Measurements from ENCODE around the gene MYD88.

MYD88 gene

DNA sequence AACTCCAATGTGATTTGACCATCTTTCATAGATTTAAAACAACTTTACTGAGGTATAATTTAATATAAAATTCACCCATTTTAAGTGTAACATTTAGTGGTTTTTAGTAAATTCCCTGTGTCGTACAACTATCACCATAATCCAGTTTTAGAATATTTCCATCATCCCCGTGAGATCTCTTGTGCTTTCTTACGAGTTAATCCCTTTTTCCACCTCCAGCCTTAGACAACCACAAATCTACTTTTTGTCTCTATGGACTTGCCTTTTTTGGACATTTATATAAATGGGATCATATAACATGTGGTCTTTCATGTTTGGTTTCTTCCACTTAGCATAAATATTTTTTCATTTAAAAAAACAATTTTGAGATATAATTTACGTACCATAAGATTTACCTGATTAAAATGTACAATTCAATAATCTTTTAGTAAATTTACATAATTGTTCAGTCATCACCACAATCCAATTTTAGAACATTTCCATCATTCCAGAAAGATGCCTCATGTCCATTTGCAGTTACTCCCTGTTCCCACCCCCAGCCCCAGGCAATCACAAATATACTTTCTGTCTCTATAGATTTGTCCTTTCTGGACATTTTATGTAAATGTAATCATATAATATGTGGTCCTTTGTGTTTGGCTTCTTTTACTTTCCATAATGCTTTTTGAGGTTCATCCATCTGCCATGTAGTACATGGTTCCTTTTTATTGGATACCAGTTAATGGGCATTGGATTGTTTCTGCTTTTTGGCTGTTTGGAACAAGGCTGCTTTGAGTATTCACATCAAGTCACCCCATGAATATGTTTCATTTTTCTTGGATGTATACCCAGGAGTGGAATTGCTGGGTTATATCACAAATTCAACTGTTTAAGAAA, 29.9 kb downstream of the MYD88 start:
- no peak for DNase-seq

GRCh38 chr3:38169027-38169317, 30.5 kb downstream of the MYD88 start:
- no peak for DNase-seq

DNA sequence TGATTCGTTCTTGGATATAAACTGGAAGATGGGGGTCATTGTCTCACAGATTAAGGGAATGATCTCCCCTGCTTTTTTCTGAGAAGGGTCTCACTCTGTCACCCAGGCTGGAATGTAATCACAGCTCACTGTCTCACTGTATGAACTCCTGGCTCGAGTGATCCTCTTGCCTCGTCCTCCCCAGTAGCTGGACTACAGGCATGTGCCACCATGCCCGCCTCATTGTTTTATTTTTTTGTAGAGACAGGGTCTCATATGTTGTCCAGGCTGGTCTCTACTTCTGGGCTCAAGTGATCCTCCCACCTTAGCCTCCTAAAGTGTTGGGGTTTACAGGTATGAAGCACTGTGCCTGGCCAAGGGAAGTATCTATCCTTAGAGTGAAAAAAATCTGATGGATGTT, 32.3 kb downstream of the MYD88 start:
- DNase-seq, result no peak

DNA sequence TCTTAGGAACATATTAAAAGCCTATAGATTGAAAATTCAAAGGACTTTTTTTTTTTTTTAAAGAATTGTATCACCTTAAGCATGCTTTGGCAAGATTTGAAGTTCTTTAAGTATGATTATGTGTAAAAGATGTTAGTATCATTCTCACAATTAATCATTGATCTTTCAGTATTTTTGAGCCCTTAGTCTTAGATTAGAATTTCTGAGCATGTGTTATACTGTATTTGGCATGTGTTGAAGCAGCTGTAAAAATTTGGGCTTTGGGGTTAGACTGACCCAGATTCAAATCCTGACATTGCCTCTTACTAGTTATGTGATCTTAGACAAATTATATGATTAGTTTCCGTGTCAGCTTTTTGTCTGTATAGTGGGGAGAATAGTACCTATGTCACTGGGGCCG, 33.2 kb downstream of the MYD88 start:
- DNase-seq, result no peak

- DNase-seq, result no peak
These were observed 35.5 kb downstream of the MYD88 start for GRCh38 chr3:38173834-38174418.

DNA sequence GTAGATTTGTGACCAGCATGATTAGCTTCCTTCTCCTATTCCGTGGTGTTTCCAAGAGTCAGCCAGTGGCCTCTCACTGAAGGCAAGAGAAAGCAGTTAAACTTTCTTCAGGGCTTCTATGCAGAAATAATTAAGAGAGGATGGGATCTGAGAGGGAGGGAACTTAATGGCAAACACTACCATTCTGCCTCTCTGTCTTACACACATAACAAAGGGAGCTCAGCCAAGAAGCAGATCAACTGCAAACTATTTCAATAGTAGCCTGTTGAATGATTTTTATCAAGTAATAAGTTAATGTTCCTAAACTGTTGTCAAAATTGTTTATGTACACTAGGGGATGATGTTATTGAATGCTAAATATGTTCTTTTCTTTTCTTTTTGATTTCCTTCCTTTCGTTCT, 38.7 kb downstream of the MYD88 start:
- DNase-seq, result no peak

DNA sequence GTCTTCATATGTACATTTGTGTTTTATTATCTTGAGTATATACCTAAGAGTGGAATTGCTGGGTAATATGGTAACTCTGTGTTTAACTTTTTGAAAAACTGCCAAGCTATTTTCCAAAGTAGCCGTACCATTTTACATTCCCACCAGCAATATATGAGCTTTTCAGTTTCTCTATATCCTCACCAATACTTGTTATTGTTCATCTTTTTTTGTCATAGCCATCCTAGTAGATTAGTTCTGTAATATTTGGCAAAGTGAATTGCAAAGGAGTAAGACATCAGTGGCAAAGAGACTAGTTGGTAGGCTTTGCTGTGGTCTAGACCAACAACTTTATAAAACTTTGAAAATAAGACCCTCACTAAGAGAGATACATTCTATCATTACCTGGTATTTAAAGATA, 48.3 kb downstream of the MYD88 start:
- no peak for DNase-seq

DNA sequence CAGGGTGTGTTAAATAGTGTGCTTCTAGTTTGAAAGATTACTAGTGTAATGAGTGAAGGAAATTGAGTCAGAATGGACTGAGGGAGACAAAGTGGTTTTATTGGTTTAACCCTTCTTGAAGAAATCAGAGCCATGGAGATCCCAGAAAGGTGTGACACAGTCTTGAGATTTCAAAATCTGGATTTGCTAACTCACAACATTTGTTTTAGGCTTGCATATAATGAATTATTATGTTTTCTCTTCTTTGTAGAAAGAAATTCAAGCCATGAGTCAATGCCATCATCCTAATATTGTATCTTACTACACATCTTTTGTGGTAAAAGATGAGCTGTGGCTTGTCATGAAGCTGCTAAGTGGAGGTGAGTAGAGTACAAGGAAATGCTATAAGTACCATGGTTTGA, 52.0 kb downstream of the MYD88 start:
- no peak for DNase-seq

All from SHP77 (cell line).